Prostate gland (tissue), 1 donor: ENCODE measurements around the gene PCOLCE2.

ENCODE experiments used
- POLR2A ChIP-seq: fragments of 450-650 bp; IDR thresholded peaks from one replicate; pipeline ENCODE4 v1.6.1; 2016; ENCODE audit warnings: antibody characterized with exemption, mild to moderate bottlenecking
- POLR2AphosphoS5 ChIP-seq: sonication (generic); formaldehyde crosslinking; IDR thresholded peaks from one replicate; pipeline ENCODE4 v1.6.1; 2017; ENCODE audit warnings: antibody characterized with exemption

GRCh38 chr3:142909282-142909681, 20.4 kb upstream of the PCOLCE2 start:
- TF ChIP-seq POLR2AphosphoS5 (no peak), POLR2A (no peak)
